D721Med (cell line): Measurements from ENCODE around the gene KIF2A.

ENCODE experiments used
- DNase-seq: peaks from one replicate; pipeline ENCODE4 v3.0.0; 2011; ENCODE audit warnings: low spot score; ENCODE audit not compliant: insufficient read length
- FAIRE-seq: peaks from 2 replicates; lab custom pipeline; 2011; peaks lifted over from hg19 to GRCh38; lab: Jason Lieb, UNC
- TF ChIP-seq, protein P1 (sequence below): IDR thresholded peaks from 2 replicates; pipeline ENCODE4 v1.5.1; 2012; ENCODE audit warnings: mild to moderate bottlenecking, control low read depth; ENCODE audit not compliant: insufficient read depth; ENCODE audit errors: missing control alignments

Gene KIF2A

DNA sequence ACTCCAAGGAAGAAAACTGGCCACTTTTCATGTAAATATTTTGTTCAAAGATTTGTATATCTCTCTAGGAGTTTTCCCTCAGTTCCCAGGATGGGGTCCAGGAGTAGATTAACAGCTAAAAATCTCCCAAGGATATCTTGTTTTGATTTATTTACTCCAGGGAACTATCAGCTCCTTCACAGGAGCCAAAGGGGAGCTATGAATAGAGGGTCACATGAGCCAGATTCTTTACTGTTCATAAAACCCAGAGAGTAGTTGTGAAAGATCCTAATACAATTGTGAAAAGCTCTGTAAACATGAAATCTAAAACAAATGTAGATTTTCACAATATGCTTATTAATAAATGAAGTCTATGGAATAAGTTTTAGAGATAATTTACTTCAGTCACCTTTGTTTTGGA, 80.8 kb downstream of the KIF2A start:
- no peak for DNase-seq
- TF ChIP-seq, protein P1, sequence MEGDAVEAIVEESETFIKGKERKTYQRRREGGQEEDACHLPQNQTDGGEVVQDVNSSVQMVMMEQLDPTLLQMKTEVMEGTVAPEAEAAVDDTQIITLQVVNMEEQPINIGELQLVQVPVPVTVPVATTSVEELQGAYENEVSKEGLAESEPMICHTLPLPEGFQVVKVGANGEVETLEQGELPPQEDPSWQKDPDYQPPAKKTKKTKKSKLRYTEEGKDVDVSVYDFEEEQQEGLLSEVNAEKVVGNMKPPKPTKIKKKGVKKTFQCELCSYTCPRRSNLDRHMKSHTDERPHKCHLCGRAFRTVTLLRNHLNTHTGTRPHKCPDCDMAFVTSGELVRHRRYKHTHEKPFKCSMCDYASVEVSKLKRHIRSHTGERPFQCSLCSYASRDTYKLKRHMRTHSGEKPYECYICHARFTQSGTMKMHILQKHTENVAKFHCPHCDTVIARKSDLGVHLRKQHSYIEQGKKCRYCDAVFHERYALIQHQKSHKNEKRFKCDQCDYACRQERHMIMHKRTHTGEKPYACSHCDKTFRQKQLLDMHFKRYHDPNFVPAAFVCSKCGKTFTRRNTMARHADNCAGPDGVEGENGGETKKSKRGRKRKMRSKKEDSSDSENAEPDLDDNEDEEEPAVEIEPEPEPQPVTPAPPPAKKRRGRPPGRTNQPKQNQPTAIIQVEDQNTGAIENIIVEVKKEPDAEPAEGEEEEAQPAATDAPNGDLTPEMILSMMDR: no peak
- FAIRE-seq: no peak

DNA sequence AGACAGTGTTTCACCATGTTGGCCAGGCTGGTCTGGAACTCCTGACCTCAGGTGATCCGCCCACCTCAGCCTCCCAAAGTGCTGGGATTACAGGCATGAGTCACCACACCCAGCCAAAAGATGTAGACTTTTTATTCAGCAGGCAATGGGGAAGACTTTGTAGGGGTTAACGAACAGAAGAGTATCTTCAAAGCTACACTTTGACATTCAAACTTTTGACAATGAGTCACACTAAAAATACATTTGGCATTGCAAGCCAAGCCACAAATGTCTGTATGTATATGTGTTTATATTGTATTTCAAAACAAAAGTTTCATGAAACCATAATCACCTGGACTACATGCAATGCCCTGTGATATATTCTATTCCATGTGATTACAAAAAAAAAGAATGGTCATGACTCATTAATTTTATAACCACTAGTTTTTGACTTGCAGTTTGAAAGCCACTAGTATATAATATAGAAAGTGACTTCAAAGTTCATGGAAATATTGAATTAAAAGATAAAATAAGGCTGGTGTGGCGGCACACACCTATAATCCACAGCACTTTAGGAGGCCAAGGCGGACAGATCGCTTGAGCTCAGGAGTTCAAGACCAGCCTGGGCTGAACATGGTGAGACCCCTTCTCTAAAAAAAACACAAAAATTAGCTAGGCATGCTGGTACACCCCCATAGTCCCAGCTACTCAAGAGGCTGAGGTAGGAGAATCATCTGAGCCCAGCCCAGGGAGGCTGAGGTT, 89.4 kb downstream of the KIF2A start:
- FAIRE-seq: no peak
- TF ChIP-seq, protein P1: no peak
- DNase-seq: no peak

DNA sequence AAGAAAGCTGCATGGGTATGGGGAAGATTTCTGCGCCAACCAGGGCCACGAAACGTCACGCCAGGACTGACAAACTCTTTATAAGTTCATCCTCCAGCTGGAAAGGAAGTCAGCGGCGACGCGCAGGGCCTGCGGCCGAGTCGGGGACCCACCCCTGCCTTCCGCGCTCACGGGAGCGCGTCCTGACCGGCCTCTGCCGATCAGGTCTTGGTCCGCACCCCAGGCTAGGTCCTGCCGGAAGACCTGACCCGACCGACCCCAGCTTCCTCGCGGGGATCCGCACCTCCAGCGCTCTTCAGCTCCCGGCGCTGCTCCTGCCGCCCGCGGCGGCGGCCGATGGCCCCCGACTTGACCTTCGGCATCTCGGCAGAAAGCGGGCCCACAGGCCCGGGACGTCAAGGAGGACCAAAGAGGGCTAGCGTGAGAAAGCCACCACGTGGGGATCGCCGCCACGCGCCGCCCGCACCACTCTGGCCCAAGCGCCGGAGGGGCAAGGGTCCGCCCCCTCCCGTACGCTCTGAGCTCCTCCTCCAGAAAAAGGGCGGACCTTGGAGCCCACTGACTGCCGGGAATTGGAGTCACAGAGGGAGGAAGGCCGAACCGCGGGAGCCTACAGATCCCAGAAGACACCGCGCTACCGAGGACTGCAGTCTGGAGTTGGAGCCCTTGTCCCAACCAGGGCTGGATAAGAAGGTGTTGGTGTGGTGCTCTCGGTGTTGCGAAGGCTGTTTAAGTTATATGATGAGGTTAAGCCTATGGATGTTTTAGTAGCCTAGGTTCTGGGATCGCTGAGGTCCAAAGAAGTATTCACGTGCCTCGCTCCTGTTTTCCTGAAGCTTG, 97.6 kb downstream of the KIF2A start, which contains the start of gene DIMT1:
DIMT1 (minus strand) TSS at position 495 of the 840 bp plus-strand sequence; CDS start at position 362, 133 bp downstream.
- FAIRE-seq: no peak
- peak; percentile 80 for DNase-seq

DNA sequence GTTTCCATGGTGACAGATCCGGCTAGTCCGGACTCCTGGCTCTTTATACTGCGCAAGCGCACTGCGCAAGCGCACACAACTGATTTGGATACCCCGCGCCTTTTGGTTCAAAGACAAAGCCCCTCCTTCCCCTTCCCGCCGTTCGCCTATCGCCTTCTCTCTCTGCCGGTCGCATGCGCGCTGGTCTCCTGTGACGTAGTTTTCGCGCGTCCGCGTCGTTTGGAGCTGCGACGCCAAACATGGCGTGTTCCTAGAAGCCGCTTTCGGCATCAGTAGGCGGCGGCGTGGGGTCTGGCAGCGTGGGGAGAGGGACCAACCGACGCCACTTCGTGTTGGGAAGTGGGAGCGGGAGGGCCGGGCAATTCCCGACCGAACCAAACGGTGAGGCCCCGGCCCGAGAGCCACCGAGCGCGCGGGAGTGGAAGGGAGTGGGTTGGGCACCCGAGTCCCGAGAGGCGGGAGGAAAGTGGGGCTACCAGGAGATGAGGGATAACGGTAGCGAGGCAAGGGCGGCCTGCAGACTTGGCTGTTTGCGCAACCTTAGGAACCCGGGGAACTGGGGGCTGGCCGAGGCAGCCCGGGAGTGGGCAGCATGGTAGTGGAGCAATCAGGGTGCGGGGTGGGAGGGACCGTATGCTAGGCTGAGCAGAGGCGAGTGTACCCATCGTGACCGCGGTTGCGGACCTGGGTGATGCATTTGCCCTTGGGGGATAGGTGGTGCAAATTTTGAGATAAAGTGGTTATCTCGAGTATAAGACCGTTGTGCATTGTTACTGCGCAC, 106.7 kb downstream of the KIF2A start, which contains the start of gene IPO11:
IPO11 (plus strand) TSS at position 215 of the 781 bp plus-strand sequence. CDS start 24,517 bp downstream, outside the sequence.
- DNase-seq (peak; percentile 55), FAIRE-seq (no peak)
- TF ChIP-seq, protein P1: no peak

More for the DNA sequence above, 97.6 kb downstream of the KIF2A start, which contains the start of gene DIMT1:
- TF ChIP-seq, protein P1: no peak

DNA sequence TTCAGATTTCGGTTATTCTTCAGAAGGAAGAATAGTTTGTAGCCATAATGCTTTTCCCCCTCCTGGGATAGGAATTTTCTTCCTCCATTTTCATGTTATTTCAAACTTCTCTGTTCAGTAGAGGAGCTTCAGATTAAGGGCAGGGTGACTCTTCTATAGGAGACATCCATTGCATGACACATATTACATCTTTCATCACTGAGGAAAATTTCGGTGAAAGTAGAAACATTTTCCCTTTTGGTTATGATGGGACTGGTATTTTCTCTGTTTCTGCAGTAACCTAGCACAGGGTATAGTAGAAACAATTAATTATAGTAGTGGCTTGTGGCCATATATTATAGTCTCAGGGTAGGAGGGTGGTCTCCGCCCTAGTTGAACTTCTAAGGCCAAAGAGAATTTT, 107.7 kb downstream of the KIF2A start:
- TF ChIP-seq, protein P1: no peak
- FAIRE-seq (no peak), DNase-seq (no peak)

DNA sequence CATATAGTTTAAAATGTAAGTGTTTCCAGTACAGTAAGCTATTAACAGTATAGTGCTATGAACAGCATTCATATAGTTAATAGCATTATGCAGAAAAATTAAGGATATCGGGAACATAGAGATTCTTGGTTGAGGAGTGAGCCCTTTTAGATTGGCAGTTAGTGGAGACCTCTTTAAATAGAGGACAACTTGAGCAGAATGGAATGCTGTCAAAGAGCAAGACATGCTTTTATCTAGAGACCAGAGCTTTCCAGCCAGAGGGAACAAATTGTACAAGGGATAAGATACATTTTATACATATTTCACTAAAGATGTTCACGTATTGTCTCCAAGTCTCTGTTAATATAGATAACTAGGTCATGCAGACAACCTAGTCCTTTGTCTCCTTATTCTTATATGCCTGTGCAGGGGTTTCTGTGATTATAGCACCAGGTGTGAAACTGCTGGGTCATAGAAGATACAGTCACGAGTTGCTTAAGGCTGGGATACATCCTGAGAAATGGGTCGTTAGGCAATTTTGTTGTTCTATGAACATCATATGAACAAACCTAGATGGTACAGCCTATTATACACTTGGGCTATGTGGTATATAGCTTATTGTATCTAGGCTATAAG, 112.6 kb downstream of the KIF2A start:
- no peak for DNase-seq
- TF ChIP-seq, protein P1: no peak
- FAIRE-seq: no peak
